Lower leg skin (tissue), 4 donors: ENCODE data around the gene TUT1. TPM values are rescaled to one million over a fixed set of nuclear protein-coding genes. Genes with fewer than 3 reads are reported as not detected.
A peak's percentile ranks its signal among the peaks of the same experiment; 100 is the strongest.

Experiments
- DNase-seq, 2 donors: peaks; one replicate each; pipeline ENCODE4 v3.0.0-alpha.2; 2019; ENCODE audit warnings: low spot score in 2 of 2
- H3K4me3 ChIP-seq: fragments of 200-600 bp; sonication (generic); 2 replicates; pipeline ENCODE4 v1.5.1; 2017; ENCODE audit warnings: mild to moderate bottlenecking, low read depth; ENCODE audit not compliant: poor library complexity, severe bottlenecking
- POLR2A ChIP-seq, 2 donors: fragments of 450-650 bp; IDR thresholded peaks; one replicate each; pipeline ENCODE4 v1.6.1; 2016 to 2017; ENCODE audit warnings: antibody characterized with exemption in 2 of 2, mild to moderate bottlenecking in 1 of 2, moderate library complexity in 1 of 2
- WGBS, 2 donors: methylation state at CpG; one replicate each; pipeline ENCODE4 v1.1.5; 2018; 5-methylcytosine and 5-hydroxymethylcytosine counted together
- intact Hi-C: fragments of 100-400 bp; cut with DNase I; formaldehyde crosslinking; loops from one replicate; pipeline ENCODE4 v1.15.0; 2023; ENCODE audit warnings: low total_unique reads
- total RNA-seq, 4 donors: library from RNA; depleted of rRNA; stranded (reverse); fragments of >200 nt; gene quantifications; one replicate each; pipeline ENCODE4 v1.1.0, GENCODE V29; 2016
- TF ChIP-seq, protein P1 (sequence below), 3 donors: fragments of 450-650 bp; IDR thresholded peaks; one replicate each; pipeline ENCODE4 v1.5.1; 2016; ENCODE audit warnings: antibody characterized with exemption in 3 of 3, mild to moderate bottlenecking in 3 of 3, moderate library complexity in 2 of 3

TUT1 gene
- total RNA-seq, 4 donors from 2014 or later: 11.0 to 29.8 (median 15.8) TPM

DNA sequence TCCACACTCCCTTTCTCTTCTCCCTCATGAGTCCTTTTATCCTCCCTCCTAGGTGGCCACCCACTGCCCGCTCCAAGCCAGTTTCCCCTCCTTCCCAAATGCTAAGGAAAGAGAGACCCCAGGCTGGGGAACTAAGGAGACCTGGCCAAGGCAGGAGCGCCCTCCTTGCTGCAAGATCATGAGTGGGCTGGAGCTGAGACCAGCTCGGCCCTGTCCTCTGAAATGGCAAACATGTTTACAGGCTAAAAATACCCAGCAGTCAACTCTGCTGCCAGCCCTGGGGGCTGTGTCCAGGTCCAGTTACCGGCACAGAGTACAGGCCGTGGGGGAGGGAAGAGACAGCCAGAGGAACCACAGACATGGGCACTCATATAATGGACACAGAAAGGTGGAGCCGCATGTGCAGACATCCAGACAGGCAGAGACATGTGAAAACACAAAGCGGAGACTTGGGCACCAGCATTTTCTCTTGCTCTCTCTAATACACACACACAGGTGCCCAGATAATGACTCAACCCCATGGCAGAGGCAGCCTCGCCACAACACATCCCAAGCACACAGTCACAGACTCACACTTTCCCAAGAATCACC lies 43.5 kb downstream of the TUT1 start:
- intact Hi-C loops: no loop called here
- peak overlapping the region; percentile 99 for H3K4me3 ChIP-seq
- WGBS, 2 donors: 19 to 26% methylated on average over 8 of the region's 8 CpGs
- TF ChIP-seq, protein P1, sequence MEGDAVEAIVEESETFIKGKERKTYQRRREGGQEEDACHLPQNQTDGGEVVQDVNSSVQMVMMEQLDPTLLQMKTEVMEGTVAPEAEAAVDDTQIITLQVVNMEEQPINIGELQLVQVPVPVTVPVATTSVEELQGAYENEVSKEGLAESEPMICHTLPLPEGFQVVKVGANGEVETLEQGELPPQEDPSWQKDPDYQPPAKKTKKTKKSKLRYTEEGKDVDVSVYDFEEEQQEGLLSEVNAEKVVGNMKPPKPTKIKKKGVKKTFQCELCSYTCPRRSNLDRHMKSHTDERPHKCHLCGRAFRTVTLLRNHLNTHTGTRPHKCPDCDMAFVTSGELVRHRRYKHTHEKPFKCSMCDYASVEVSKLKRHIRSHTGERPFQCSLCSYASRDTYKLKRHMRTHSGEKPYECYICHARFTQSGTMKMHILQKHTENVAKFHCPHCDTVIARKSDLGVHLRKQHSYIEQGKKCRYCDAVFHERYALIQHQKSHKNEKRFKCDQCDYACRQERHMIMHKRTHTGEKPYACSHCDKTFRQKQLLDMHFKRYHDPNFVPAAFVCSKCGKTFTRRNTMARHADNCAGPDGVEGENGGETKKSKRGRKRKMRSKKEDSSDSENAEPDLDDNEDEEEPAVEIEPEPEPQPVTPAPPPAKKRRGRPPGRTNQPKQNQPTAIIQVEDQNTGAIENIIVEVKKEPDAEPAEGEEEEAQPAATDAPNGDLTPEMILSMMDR (IDR thresholded peaks at IDR 0.05): no peak
- no peak for TF ChIP-seq POLR2A (IDR thresholded peaks at IDR 0.05)
- DNase-seq: peak in 1 of 2 donors; percentile 75

DNA sequence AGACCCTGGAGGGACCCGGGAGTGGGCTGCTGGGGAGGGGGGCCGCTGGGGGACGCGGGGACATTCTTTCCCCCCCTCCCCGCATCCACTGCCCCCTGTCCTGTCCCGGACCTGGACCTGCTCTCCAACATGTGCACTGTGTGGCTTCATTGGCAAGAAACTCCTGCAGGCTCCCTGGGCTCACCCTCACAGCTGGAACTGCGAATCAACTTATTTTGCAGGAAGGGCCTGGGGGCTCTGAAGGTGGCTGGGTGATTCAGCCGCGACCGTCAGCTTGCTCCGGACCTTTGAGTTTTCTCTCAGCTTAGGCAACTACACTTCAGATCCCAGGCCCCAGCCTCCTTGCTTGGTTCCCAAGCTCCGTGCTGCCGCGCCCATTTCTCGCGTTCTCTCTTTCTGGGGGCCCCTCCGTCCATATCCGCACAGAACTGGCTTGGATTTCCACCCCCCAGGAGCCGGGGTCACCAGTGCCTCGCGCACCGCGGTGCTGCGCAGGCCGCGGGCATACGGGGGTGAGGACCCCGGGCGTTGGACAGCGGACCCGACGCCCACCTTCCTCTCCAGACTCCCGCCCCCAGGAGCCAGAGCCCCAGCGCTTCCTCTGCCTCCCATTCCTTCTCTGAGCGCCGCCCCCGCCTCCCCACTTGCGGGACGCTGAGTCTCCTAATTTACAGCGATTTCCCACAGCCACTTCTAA lies 44.2 kb downstream of the TUT1 start:
- DNase-seq: peak in 1 of 2 donors; percentile 93
- TF ChIP-seq, protein P1 (IDR thresholded peaks at IDR 0.05): no peak
- no peak for TF ChIP-seq POLR2A (IDR thresholded peaks at IDR 0.05)
- peak overlapping the region; percentile 99 for H3K4me3 ChIP-seq
- WGBS, 2 donors: 0 to 1% methylated on average over 37 to 40 of the region's 40 CpGs
- intact Hi-C loops: no loop called here

DNA sequence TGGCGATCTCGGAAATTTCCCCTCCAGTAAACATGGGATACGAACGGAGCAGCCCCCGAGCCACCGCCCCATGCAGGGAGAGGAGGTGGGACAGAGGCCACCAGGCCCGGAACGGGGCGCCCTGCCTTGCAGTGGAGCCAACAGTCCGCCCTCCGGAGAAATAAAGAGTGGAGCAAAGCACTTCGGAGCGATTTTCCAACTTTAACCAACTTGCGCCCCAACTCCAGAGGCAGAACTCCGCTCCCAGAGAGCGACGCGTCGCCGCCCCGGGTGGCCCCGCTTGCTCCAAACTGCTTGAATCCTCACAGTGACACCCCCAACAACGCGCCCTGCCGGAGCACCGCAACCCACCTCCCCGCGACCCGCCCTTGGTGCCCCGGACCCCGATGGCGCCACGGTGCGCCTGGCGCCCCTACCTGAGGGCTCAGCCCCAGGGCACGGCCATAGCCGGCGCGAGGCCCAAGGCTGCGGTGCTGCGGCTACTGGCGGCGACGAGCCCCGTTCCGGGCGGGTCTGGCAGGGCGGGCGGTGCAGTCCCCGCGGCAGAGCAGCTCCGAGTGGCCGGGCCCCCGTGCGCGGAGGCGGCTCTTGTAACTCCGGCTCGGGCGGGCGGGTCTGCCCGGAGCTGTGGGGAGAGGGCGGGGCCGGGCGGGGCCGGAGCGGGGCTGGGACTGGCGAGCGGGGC lies 44.9 kb downstream of the TUT1 start, which contains the start of gene AHNAK:
Gene AHNAK, minus strand, starts transcription at position 563 of the 685 bp plus-strand sequence. CDS start 10,708 bp downstream, outside the sequence.
- WGBS, 2 donors: 1% methylated on average over 28 to 61 of the region's 69 CpGs
- intact Hi-C loops: no loop called here
- TF ChIP-seq, protein P1 (IDR thresholded peaks at IDR 0.05): no peak
- TF ChIP-seq POLR2A (IDR thresholded peaks at IDR 0.05): peak in 1 of 2 donors; percentile 54
- H3K4me3 ChIP-seq: peak within 1 kb of the TSS; percentile 99
- DNase-seq: peak; percentile 83 to 97

DNA sequence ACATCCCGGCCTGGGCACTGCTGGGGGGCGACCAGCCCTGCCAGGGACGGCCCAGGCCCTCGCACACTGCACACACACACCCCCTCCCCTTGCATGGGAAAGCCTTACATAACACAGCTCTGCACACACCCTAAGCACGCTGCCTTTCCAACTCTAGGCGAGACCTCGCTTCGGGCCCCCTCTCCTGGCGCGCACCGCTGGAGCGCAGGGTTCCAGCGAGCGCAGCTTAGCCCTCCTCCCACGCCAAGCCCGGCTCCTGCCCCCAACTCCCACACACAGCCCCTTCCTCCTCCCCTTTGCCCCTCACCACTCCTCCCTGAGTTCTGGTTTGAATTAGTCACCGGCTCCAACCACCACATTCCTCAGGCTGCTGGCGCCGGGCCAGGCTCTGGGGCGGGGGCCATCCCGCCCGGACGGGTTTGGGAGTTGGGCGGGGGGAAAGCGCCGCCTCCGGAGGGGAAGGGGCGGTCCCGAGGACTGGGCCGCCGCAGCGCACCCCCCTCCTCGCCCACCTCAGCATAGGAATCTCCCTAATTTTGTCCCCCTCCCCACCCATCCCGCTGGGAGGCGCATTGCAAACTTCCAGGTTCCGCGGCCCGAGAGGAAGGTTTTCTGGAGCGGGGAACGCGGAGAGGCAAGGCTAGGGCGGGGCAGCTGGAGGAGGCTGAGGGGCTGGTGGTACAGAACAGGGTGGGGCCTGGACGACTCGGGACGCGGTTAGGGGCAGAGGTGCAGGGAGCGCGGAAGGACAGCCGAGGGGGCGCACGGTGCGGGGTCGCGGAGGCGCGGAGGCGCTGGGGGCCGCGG lies 45.7 kb downstream of the TUT1 start:
- intact Hi-C loops: no loop called here
- TF ChIP-seq POLR2A (IDR thresholded peaks at IDR 0.05): no peak
- TF ChIP-seq, protein P1 (IDR thresholded peaks at IDR 0.05): peak in 1 of 3 donors; percentile 23
- 1% methylated on average over 49 to 56 of the region's 59 CpGs for WGBS, 2 donors
- peak; percentile 92 to 99 for DNase-seq
- peak overlapping the region; percentile 99 for H3K4me3 ChIP-seq
